Muscle layer of duodenum (tissue), 2 donors: Measurements from ENCODE around the gene MBNL1.
A peak's percentile ranks its signal among the peaks of the same experiment; 100 is the strongest.

Source experiments
- H3K27ac ChIP-seq: one replicate; pipeline ENCODE4 v1.7.0; 2013; ENCODE audit warnings: mild to moderate bottlenecking, low read length
- H3K27me3 ChIP-seq: one replicate; pipeline ENCODE4 v1.7.0; 2013; ENCODE audit warnings: low read depth, mild to moderate bottlenecking, control low read depth, low read length
- H3K36me3 ChIP-seq, 2 donors: one replicate each; pipeline ENCODE4 v1.7.0; 2013; ENCODE audit warnings: low read length in 2 of 2, control low read depth in 1 of 2, mild to moderate bottlenecking in 1 of 2; ENCODE audit not compliant: insufficient read depth in 2 of 2, control insufficient read depth in 1 of 2
- H3K4me1 ChIP-seq, 2 donors: one replicate each; pipeline ENCODE4 v1.7.0; 2013; ENCODE audit warnings: low read length in 2 of 2, mild to moderate bottlenecking in 2 of 2, control low read depth in 1 of 2, moderate library complexity in 1 of 2; ENCODE audit not compliant: insufficient read depth in 2 of 2, control insufficient read depth in 1 of 2
- H3K4me3 ChIP-seq, 2 donors: one replicate each; pipeline ENCODE4 v1.7.0; 2013; ENCODE audit warnings: low read length in 2 of 2, low read depth in 1 of 2, mild to moderate bottlenecking in 1 of 2
- H3K9me3 ChIP-seq, 2 donors: one replicate each; pipeline ENCODE4 v1.7.0; 2013; ENCODE audit warnings: low read length in 2 of 2, control low read depth in 1 of 2, mild to moderate bottlenecking in 1 of 2; ENCODE audit not compliant: control insufficient read depth in 1 of 2
- donor health status: healthy.

The MBNL1 gene

GRCh38 chr3:152373379-152373778, 104.7 kb downstream of the MBNL1 start:
- Histone ChIP-seq H3K27ac (no peak overlapping the region), H3K9me3 (no peaks in the 10 kb centered on the region), H3K27me3 (no peaks in the 10 kb centered on the region), H3K4me3 (no peak overlapping the region), H3K36me3 (peaks cover 0 to 4% of the 10 kb centered on the region in 2 donors), H3K4me1 (peaks cover 0 to 43% of the 10 kb centered on the region in 2 donors)

- Histone ChIP-seq H3K36me3 (peaks cover 0 to 4% of the 10 kb centered on the region in 2 donors), H3K4me3 (no peak overlapping the region), H3K4me1 (peaks cover 0 to 43% of the 10 kb centered on the region in 2 donors), H3K27ac (no peak overlapping the region), H3K27me3 (no peaks in the 10 kb centered on the region), H3K9me3 (no peaks in the 10 kb centered on the region)
These were observed 105.7 kb downstream of the MBNL1 start for GRCh38 chr3:152374262-152374990.

DNA sequence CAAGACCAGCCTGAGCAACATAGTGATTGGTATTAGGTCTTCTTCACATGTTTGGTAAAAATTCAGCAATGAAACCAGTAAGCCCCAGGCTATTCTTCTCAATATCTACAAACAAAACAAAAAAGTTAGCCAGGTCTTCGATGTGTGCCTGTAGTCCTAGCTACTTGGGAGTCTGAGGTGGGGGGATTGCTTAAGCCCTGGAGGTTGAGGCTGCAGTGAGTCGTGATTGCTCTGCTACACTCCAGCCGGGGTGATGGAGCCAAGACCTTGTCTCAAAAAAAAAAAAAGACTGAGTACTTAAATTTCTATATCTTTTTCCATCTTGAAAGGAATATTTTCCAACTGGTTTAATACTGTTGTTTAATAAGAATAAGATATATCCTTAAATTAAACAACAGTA, 106.8 kb downstream of the MBNL1 start:
- Histone ChIP-seq H3K27me3 (no peaks in the 10 kb centered on the region), H3K27ac (no peak overlapping the region), H3K9me3 (no peaks in the 10 kb centered on the region), H3K4me3 (no peak overlapping the region), H3K36me3 (peaks cover 0 to 4% of the 10 kb centered on the region in 2 donors), H3K4me1 (peaks cover 0 to 52% of the 10 kb centered on the region in 2 donors)

- peaks cover 0 to 59% of the 10 kb centered on the region in 2 donors for H3K4me1 ChIP-seq
- no peak overlapping the region for H3K4me3 ChIP-seq
- H3K27me3 ChIP-seq = no peaks in the 10 kb centered on the region
- H3K27ac ChIP-seq = peak overlapping the region; percentile 5
- peaks cover 0 to 4% of the 10 kb centered on the region in 2 donors for H3K36me3 ChIP-seq
- H3K9me3 ChIP-seq = no peaks in the 10 kb centered on the region
These were observed 107.8 kb downstream of the MBNL1 start for GRCh38 chr3:152376351-152377183.

GRCh38 chr3:152377184-152377570, 108.4 kb downstream of the MBNL1 start:
- Histone ChIP-seq H3K27ac (peak overlapping the region; percentile 5), H3K36me3 (peaks cover 0 to 4% of the 10 kb centered on the region in 2 donors), H3K9me3 (no peaks in the 10 kb centered on the region), H3K27me3 (no peaks in the 10 kb centered on the region), H3K4me1 (peaks cover 0 to 59% of the 10 kb centered on the region in 2 donors), H3K4me3 (no peak overlapping the region)

DNA sequence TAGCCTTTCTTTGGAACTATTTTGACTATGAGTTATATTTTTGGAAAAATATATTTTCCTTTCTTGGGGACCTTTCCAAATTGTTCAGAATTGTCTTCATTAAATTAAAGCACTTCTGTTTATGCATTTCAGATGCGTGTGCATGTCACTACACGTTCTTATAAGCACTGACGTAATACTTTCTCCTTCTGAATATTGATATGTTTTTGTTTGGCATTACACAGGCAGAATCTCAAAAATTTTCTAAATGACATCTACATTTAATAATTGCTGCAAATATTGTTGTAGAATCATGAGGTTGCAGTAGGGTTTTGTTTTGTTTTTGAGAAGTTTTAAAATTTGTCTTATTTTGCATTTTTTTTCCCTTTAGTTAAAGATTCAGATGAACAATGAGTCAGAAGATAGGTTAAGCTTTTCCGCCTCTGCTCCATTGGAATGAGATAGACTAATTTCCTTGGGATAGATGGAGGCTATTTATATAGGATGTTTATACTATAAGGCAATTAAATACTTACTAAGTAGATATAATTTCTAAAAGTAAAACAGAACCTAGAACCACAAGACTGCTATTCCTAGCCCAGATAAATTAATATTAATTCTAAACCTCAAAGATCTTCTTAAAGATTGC, 110.8 kb downstream of the MBNL1 start:
- Histone ChIP-seq H3K9me3 (no peaks in the 10 kb centered on the region), H3K4me3 (no peak overlapping the region), H3K27me3 (no peaks in the 10 kb centered on the region), H3K4me1 (peaks cover 5 to 64% of the 10 kb centered on the region in 2 donors), H3K27ac (peak overlapping the region; percentile 70), H3K36me3 (no peaks in the 10 kb centered on the region)

- Histone ChIP-seq H3K4me3 (no peak overlapping the region), H3K9me3 (no peaks in the 10 kb centered on the region), H3K4me1 (peaks cover 5 to 64% of the 10 kb centered on the region in 2 donors), H3K27ac (peak overlapping the region; percentile 70), H3K36me3 (no peaks in the 10 kb centered on the region), H3K27me3 (no peaks in the 10 kb centered on the region)
These were observed 111.3 kb downstream of the MBNL1 start for GRCh38 chr3:152380043-152380442.

DNA sequence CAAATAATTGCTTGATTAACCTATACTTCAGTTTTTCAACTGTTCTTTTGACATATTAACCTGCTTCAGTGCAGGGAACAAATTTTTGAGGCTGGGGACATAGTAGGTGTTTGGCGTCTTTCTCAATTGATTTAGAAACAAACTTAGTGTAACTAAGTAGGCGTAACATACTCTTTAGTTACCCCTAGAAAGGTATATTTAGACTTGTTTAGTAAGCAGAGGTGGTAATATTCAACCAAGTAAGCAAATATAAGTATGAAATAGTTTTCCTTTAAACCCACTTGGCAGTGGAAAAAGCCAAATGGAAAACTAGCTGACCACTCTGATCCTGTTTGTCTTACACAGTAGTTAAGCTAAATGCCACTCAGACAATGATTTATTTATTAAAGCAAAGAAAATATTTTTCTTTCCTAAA, 113.2 kb downstream of the MBNL1 start:
- Histone ChIP-seq H3K4me1 (peaks cover 5 to 68% of the 10 kb centered on the region in 2 donors), H3K36me3 (no peaks in the 10 kb centered on the region), H3K9me3 (no peaks in the 10 kb centered on the region), H3K27me3 (no peaks in the 10 kb centered on the region), H3K4me3 (peak overlapping the region; percentile 49 to 52), H3K27ac (peak overlapping the region; percentile 75)

- Histone ChIP-seq H3K4me3 (peak overlapping the region; percentile 49 to 52), H3K4me1 (peaks cover 5 to 66% of the 10 kb centered on the region in 2 donors)
These were observed 113.8 kb downstream of the MBNL1 start for GRCh38 chr3:152382312-152383135.

DNA sequence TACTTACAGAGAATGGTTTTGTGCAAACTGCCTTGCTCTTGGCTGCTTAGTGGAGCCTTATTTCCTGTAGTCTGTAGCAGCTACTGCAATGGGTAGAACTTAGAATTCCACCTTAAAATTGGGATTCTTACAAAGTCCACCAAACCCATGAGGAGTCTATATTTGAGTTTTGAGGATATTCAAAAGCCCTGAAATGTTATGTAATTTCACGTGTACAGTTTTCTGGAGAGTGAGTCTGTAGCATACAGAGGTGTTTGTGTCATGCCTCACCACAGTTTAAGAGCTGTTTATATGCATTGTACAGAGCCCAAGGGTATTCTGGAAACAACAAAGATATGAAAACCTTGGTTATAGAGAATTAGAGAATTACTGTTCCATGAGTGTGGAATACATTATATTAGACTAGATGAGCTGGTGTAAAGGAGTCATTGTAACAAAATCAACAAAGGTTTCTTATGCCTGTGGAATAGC, 114.4 kb downstream of the MBNL1 start:
- peaks cover 5 to 66% of the 10 kb centered on the region in 2 donors for H3K4me1 ChIP-seq
- H3K9me3 ChIP-seq = no peaks in the 10 kb centered on the region
- no peaks in the 10 kb centered on the region for H3K36me3 ChIP-seq
- H3K27ac ChIP-seq = peak overlapping the region; percentile 75
- peak overlapping the region; percentile 49 to 52 for H3K4me3 ChIP-seq
- no peaks in the 10 kb centered on the region for H3K27me3 ChIP-seq

More at GRCh38 chr3:152382312-152383135, 113.8 kb downstream of the MBNL1 start:
- no peaks in the 10 kb centered on the region for H3K27me3 ChIP-seq
- peak overlapping the region; percentile 75 for H3K27ac ChIP-seq
- H3K9me3 ChIP-seq = no peaks in the 10 kb centered on the region
- H3K36me3 ChIP-seq = no peaks in the 10 kb centered on the region
